NB4 (cell line): ENCODE results near the gene HLA-DMA.

ENCODE experiments used
- CTCF ChIP-seq: IDR thresholded peaks from one replicate; pipeline ENCODE4 v1.5.1; 2012; ENCODE audit warnings: low read depth, low read length
- MAX ChIP-seq: IDR thresholded peaks from 2 replicates; pipeline ENCODE4 v1.6.1; 2011; ENCODE audit warnings: low read depth, low read length
- POLR2A ChIP-seq: IDR thresholded peaks from 2 replicates; pipeline ENCODE4 v1.6.1; 2011; ENCODE audit warnings: mild to moderate bottlenecking; ENCODE audit not compliant: insufficient read length; ENCODE audit errors: extremely low read depth

GRCh38 chr6:32941214-32941768 lies 11.6 kb downstream of the HLA-DMA start:
- TF ChIP-seq CTCF: no peak
- TF ChIP-seq POLR2A: no peak
- TF ChIP-seq MAX: no peak
